H1 (cell line): ENCODE data around the gene LDLRAD3. TPM values are rescaled to one million over a fixed set of nuclear protein-coding genes. Genes with fewer than 3 reads are reported as not detected.

Experiments used
- GABPA ChIP-seq: IDR thresholded peaks from 2 replicates; pipeline ENCODE4 v1.6.1; 2011; ENCODE audit warnings: mild to moderate bottlenecking, low read length, moderate library complexity, borderline replicate concordance; ENCODE audit not compliant: insufficient read depth
- POU5F1 ChIP-seq: IDR thresholded peaks from 2 replicates; pipeline ENCODE4 v1.6.1; 2011; ENCODE audit warnings: low read depth, mild to moderate bottlenecking, low read length, moderate library complexity
- RFX5 ChIP-seq: IDR thresholded peaks from 2 replicates; pipeline ENCODE4 v1.6.1; 2011; ENCODE audit warnings: low read depth, low read length, improper control_type of control experiment, borderline replicate concordance
- RNF2 ChIP-seq: fragments of 200-900, 300-1000 bp; sonication (generic); IDR thresholded peaks from 2 replicates; pipeline ENCODE4 v1.7.1; 2016; ENCODE audit warnings: borderline replicate concordance, low read depth, mild to moderate bottlenecking, antibody characterized with exemption, low read length; ENCODE audit not compliant: poor library complexity, severe bottlenecking; ENCODE audit errors: missing control alignments
- SUZ12 ChIP-seq: fragments of 200-600 bp; sonication (generic); IDR thresholded peaks from 2 replicates; pipeline ENCODE4 v1.6.1; 2012; ENCODE audit warnings: mild to moderate bottlenecking, inconsistent platforms, low read length, moderate library complexity, mixed read lengths
- polyA plus RNA-seq, 7 experiments: library from polyadenylated mRNA; depleted of rRNA in 3 of 7; stranded (reverse) in 5 of 7; unstranded in 2 of 7; fragments of >200 nt in 5 of 7; fragments of 200-250 nt in 2 of 7; gene quantifications; 1 replicate in 5 of 7; 2 replicates in 1 of 7; 4 replicates in 1 of 7; pipeline versions ENCODE4 v1.2.1 to v1.2.3, GENCODE V29; 2011 to 2013; ENCODE audit warnings: missing spikeins in 2 of 7, mixed read lengths in 2 of 7
- total RNA-seq: library from RNA; stranded (reverse); fragmentation: NEBNext Ultra II Directional; extraction: Animal tissue kit (Norgen Biotek cat#: 25700); gene quantifications from 2 replicates; pipeline ENCODE4 v1.2.1, GENCODE V29; 2021
- TF ChIP-seq, protein P1 (sequence below): fragments of 300-600 bp; sonication (generic); IDR thresholded peaks from 2 replicates; pipeline ENCODE4 v1.7.1; 2012; ENCODE audit warnings: low read length, moderate library complexity, mild to moderate bottlenecking, inconsistent platforms; ENCODE audit not compliant: insufficient replicate concordance
- TF ChIP-seq, protein P2 (sequence below): IDR thresholded peaks from 2 replicates; pipeline ENCODE4 v1.6.1; 2012; ENCODE audit warnings: inconsistent platforms
- TF ChIP-seq, protein P3 (sequence below): IDR thresholded peaks from 2 replicates; pipeline ENCODE4 v1.6.1; 2011; ENCODE audit warnings: low read depth, mild to moderate bottlenecking, low read length; ENCODE audit not compliant: insufficient read depth

LDLRAD3 gene
- total and polyA plus RNA-seq, 2 of the 8 experiments (the other 6 are each of a cell fraction or from before 2014, with no cell fraction given) = 18.6 to 22.8 TPM

DNA sequence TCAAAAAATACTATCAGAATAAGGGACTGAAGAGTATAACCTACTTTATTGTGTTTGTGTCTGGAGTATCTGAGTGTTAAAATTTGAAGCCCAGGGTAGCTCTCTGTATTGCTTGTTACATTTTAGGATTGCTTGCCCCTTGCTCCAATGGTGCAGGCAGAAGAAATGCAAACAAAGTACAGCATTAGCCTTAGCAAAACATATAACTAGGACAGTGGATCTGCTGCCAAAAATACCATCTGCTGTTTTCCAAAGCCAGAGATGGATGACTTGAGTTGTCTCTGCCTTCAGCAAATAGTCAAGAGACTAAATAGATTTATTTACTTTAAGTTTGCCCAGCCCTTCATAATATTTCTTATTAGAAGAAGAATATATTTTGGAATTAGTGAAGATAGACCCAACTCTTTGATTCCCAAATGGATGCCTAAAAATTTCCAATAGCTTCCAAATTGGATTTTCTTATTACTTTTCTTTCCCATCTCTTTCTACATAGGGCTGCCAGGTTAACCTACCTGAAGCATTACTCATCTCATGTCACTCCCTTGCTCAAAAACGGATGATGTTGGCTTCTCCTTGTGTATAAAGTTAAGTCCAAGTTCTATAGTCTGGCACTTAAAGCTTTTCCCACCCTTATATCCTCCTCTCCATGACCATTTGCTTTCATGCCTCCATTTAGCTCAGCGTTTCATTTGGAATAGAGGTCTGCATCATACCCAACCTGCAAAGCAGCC is 66.3 kb downstream of the LDLRAD3 start (continued):
- TF ChIP-seq, protein P1, sequence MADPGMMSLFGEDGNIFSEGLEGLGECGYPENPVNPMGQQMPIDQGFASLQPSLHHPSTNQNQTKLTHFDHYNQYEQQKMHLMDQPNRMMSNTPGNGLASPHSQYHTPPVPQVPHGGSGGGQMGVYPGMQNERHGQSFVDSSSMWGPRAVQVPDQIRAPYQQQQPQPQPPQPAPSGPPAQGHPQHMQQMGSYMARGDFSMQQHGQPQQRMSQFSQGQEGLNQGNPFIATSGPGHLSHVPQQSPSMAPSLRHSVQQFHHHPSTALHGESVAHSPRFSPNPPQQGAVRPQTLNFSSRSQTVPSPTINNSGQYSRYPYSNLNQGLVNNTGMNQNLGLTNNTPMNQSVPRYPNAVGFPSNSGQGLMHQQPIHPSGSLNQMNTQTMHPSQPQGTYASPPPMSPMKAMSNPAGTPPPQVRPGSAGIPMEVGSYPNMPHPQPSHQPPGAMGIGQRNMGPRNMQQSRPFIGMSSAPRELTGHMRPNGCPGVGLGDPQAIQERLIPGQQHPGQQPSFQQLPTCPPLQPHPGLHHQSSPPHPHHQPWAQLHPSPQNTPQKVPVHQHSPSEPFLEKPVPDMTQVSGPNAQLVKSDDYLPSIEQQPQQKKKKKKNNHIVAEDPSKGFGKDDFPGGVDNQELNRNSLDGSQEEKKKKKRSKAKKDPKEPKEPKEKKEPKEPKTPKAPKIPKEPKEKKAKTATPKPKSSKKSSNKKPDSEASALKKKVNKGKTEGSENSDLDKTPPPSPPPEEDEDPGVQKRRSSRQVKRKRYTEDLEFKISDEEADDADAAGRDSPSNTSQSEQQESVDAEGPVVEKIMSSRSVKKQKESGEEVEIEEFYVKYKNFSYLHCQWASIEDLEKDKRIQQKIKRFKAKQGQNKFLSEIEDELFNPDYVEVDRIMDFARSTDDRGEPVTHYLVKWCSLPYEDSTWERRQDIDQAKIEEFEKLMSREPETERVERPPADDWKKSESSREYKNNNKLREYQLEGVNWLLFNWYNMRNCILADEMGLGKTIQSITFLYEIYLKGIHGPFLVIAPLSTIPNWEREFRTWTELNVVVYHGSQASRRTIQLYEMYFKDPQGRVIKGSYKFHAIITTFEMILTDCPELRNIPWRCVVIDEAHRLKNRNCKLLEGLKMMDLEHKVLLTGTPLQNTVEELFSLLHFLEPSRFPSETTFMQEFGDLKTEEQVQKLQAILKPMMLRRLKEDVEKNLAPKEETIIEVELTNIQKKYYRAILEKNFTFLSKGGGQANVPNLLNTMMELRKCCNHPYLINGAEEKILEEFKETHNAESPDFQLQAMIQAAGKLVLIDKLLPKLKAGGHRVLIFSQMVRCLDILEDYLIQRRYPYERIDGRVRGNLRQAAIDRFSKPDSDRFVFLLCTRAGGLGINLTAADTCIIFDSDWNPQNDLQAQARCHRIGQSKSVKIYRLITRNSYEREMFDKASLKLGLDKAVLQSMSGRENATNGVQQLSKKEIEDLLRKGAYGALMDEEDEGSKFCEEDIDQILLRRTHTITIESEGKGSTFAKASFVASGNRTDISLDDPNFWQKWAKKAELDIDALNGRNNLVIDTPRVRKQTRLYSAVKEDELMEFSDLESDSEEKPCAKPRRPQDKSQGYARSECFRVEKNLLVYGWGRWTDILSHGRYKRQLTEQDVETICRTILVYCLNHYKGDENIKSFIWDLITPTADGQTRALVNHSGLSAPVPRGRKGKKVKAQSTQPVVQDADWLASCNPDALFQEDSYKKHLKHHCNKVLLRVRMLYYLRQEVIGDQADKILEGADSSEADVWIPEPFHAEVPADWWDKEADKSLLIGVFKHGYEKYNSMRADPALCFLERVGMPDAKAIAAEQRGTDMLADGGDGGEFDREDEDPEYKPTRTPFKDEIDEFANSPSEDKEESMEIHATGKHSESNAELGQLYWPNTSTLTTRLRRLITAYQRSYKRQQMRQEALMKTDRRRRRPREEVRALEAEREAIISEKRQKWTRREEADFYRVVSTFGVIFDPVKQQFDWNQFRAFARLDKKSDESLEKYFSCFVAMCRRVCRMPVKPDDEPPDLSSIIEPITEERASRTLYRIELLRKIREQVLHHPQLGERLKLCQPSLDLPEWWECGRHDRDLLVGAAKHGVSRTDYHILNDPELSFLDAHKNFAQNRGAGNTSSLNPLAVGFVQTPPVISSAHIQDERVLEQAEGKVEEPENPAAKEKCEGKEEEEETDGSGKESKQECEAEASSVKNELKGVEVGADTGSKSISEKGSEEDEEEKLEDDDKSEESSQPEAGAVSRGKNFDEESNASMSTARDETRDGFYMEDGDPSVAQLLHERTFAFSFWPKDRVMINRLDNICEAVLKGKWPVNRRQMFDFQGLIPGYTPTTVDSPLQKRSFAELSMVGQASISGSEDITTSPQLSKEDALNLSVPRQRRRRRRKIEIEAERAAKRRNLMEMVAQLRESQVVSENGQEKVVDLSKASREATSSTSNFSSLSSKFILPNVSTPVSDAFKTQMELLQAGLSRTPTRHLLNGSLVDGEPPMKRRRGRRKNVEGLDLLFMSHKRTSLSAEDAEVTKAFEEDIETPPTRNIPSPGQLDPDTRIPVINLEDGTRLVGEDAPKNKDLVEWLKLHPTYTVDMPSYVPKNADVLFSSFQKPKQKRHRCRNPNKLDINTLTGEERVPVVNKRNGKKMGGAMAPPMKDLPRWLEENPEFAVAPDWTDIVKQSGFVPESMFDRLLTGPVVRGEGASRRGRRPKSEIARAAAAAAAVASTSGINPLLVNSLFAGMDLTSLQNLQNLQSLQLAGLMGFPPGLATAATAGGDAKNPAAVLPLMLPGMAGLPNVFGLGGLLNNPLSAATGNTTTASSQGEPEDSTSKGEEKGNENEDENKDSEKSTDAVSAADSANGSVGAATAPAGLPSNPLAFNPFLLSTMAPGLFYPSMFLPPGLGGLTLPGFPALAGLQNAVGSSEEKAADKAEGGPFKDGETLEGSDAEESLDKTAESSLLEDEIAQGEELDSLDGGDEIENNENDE = no peak
- TF ChIP-seq, protein P2, sequence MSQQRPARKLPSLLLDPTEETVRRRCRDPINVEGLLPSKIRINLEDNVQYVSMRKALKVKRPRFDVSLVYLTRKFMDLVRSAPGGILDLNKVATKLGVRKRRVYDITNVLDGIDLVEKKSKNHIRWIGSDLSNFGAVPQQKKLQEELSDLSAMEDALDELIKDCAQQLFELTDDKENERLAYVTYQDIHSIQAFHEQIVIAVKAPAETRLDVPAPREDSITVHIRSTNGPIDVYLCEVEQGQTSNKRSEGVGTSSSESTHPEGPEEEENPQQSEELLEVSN = no peak
- no peak for TF ChIP-seq RNF2
- TF ChIP-seq SUZ12 = no peak
- TF ChIP-seq, protein P3, sequence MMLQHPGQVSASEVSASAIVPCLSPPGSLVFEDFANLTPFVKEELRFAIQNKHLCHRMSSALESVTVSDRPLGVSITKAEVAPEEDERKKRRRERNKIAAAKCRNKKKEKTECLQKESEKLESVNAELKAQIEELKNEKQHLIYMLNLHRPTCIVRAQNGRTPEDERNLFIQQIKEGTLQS = no peak
- TF ChIP-seq RFX5 = no peak
- no peak for TF ChIP-seq POU5F1
- TF ChIP-seq GABPA = no peak
